Measurements from ENCODE around the gene ZNF638.

Gene ZNF638

GRCh38 chr2:71332435-71332796 lies 834 bp downstream of the ZNF638 start:
- no peak for DNase-seq (ENCODE audit: low spot score)

GRCh38 chr2:71333619-71334018 lies 2.0 kb downstream of the ZNF638 start:
- DNase-seq (ENCODE audit: low spot score), result no peak

- no peak for DNase-seq (ENCODE audit: low spot score)
Observed at GRCh38 chr2:71336384-71336783, 4.8 kb downstream of the ZNF638 start.

- no peak for DNase-seq (ENCODE audit: low spot score)
Observed at GRCh38 chr2:71336802-71337201, 5.2 kb downstream of the ZNF638 start.

- DNase-seq (ENCODE audit: low spot score), result no peak
Observed at GRCh38 chr2:71337776-71338175, 6.2 kb downstream of the ZNF638 start.

- no peak for DNase-seq (ENCODE audit: low spot score)
Observed at GRCh38 chr2:71339685-71340084, 8.1 kb downstream of the ZNF638 start.

GRCh38 chr2:71340176-71340575 lies 8.6 kb downstream of the ZNF638 start:
- no peak for DNase-seq (ENCODE audit: low spot score)

- no peak for DNase-seq (ENCODE audit: low spot score)
Observed at GRCh38 chr2:71341645-71342044, 10.1 kb downstream of the ZNF638 start.

GRCh38 chr2:71346065-71346464 lies 14.5 kb downstream of the ZNF638 start:
- DNase-seq (ENCODE audit: low spot score), result no peak

- DNase-seq (ENCODE audit: low spot score), result no peak
Observed at GRCh38 chr2:71347517-71347916, 15.9 kb downstream of the ZNF638 start.

GRCh38 chr2:71348302-71348701 lies 16.7 kb downstream of the ZNF638 start:
- no peak for DNase-seq (ENCODE audit: low spot score)

GRCh38 chr2:71353248-71353647 lies 21.7 kb downstream of the ZNF638 start:
- no peak for DNase-seq (ENCODE audit: low spot score)

GRCh38 chr2:71358931-71359671 lies 27.5 kb downstream of the ZNF638 start:
- no peak for DNase-seq (ENCODE audit: low spot score)

- no peak for DNase-seq (ENCODE audit: low spot score)
Observed at GRCh38 chr2:71360434-71360975, 28.9 kb downstream of the ZNF638 start.

- no peak for DNase-seq (ENCODE audit: low spot score)
Observed at GRCh38 chr2:71361631-71362030, 30.0 kb downstream of the ZNF638 start.

- no peak for DNase-seq (ENCODE audit: low spot score)
Observed at GRCh38 chr2:71362447-71362846, 30.9 kb downstream of the ZNF638 start.

- DNase-seq (ENCODE audit: low spot score), result no peak
Observed at GRCh38 chr2:71370015-71370414, 38.4 kb downstream of the ZNF638 start.

GRCh38 chr2:71372042-71372441 lies 40.5 kb downstream of the ZNF638 start:
- no peak for DNase-seq (ENCODE audit: low spot score)

GRCh38 chr2:71379086-71379485 lies 47.5 kb downstream of the ZNF638 start:
- DNase-seq (ENCODE audit: low spot score), result peak; percentile 70

- DNase-seq (ENCODE audit: low spot score), result no peak
Observed at GRCh38 chr2:71380665-71381064, 49.1 kb downstream of the ZNF638 start.

- no peak for DNase-seq (ENCODE audit: low spot score)
Observed at GRCh38 chr2:71385012-71385411, 53.4 kb downstream of the ZNF638 start.

- DNase-seq (ENCODE audit: low spot score), result no peak
Observed at GRCh38 chr2:71388214-71388613, 56.6 kb downstream of the ZNF638 start.

GRCh38 chr2:71389384-71390072 lies 57.9 kb downstream of the ZNF638 start:
- DNase-seq (ENCODE audit: low spot score), result no peak

GRCh38 chr2:71393216-71393615 lies 61.6 kb downstream of the ZNF638 start:
- no peak for DNase-seq (ENCODE audit: low spot score)
